ENCODE data around the gene ELAVL4.
"Not testable (repeated sequence)": the region's sequence is repeated elsewhere in the genome, so short reads cannot be mapped to it uniquely, and the experiment has no call there.

The ELAVL4 gene

GRCh38 chr1:50156241-50157010 is 47.7 kb downstream of the ELAVL4 start:
- no peak overlapping the region for H3K4me3 ChIP-seq (ENCODE audit: low read depth, low read length)
- TF ChIP-seq POLR2A (IDR thresholded peaks at IDR 0.05; ENCODE audit: extremely low read depth, insufficient read length) (no peak), MAX (IDR thresholded peaks at IDR 0.05; ENCODE audit: low read depth, low read length) (no peak), CTCF (IDR thresholded peaks at IDR 0.05; ENCODE audit: low read depth, low read length) (no peak), MYC (IDR thresholded peaks at IDR 0.05; ENCODE audit: low read depth, low read length) (no peak)
- no peak for DNase-seq (ENCODE audit: low read depth)

- no peak for DNase-seq (ENCODE audit: low read depth)
- TF ChIP-seq MYC (IDR thresholded peaks at IDR 0.05; ENCODE audit: low read depth, low read length) (no peak), CTCF (IDR thresholded peaks at IDR 0.05; ENCODE audit: low read depth, low read length) (no peak), POLR2A (IDR thresholded peaks at IDR 0.05; ENCODE audit: extremely low read depth, insufficient read length) (no peak), MAX (IDR thresholded peaks at IDR 0.05; ENCODE audit: low read depth, low read length) (no peak)
- no peak overlapping the region for H3K4me3 ChIP-seq (ENCODE audit: low read depth, low read length)
Measured at GRCh38 chr1:50157306-50157941, 48.7 kb downstream of the ELAVL4 start.

- no peak for TF ChIP-seq MYC (IDR thresholded peaks at IDR 0.05; ENCODE audit: low read depth, low read length)
- no peak for TF ChIP-seq CTCF (IDR thresholded peaks at IDR 0.05; ENCODE audit: low read depth, low read length)
- TF ChIP-seq POLR2A (IDR thresholded peaks at IDR 0.05; ENCODE audit: extremely low read depth, insufficient read length) = no peak
- TF ChIP-seq MAX (IDR thresholded peaks at IDR 0.05; ENCODE audit: low read depth, low read length) = no peak
- no peak overlapping the region for H3K4me3 ChIP-seq (ENCODE audit: low read depth, low read length)
- no peak for DNase-seq (ENCODE audit: low read depth)
Measured at GRCh38 chr1:50158421-50158820, 49.7 kb downstream of the ELAVL4 start.

- no peak for DNase-seq (ENCODE audit: low read depth)
- H3K4me3 ChIP-seq (ENCODE audit: low read depth, low read length) = no peak overlapping the region
- TF ChIP-seq POLR2A (IDR thresholded peaks at IDR 0.05; ENCODE audit: extremely low read depth, insufficient read length) (no peak), MAX (IDR thresholded peaks at IDR 0.05; ENCODE audit: low read depth, low read length) (no peak), CTCF (IDR thresholded peaks at IDR 0.05; ENCODE audit: low read depth, low read length) (no peak), MYC (IDR thresholded peaks at IDR 0.05; ENCODE audit: low read depth, low read length) (no peak)
Measured at GRCh38 chr1:50163680-50164079, 55.0 kb downstream of the ELAVL4 start.

- not testable (repeated sequence) for H3K4me3 ChIP-seq (ENCODE audit: low read depth, low read length); DNase-seq (ENCODE audit: low read depth)
Measured at GRCh38 chr1:50166351-50166750, 57.6 kb downstream of the ELAVL4 start.

- no peak overlapping the region for H3K4me3 ChIP-seq (ENCODE audit: low read depth, low read length)
- TF ChIP-seq MYC (IDR thresholded peaks at IDR 0.05; ENCODE audit: low read depth, low read length) (no peak), CTCF (IDR thresholded peaks at IDR 0.05; ENCODE audit: low read depth, low read length) (no peak), POLR2A (IDR thresholded peaks at IDR 0.05; ENCODE audit: extremely low read depth, insufficient read length) (no peak), MAX (IDR thresholded peaks at IDR 0.05; ENCODE audit: low read depth, low read length) (no peak)
- no peak for DNase-seq (ENCODE audit: low read depth)
Measured at GRCh38 chr1:50172299-50172698, 63.6 kb downstream of the ELAVL4 start.

Data from NB4 (cell line).